ENCODE measurements around the gene ZDHHC9. TPM values are rescaled to one million over a fixed set of nuclear protein-coding genes. Genes with fewer than 3 reads are reported as not detected.

ZDHHC9 gene
- total RNA-seq, 1 donor from 2014 or later = 64.0 TPM

DNA sequence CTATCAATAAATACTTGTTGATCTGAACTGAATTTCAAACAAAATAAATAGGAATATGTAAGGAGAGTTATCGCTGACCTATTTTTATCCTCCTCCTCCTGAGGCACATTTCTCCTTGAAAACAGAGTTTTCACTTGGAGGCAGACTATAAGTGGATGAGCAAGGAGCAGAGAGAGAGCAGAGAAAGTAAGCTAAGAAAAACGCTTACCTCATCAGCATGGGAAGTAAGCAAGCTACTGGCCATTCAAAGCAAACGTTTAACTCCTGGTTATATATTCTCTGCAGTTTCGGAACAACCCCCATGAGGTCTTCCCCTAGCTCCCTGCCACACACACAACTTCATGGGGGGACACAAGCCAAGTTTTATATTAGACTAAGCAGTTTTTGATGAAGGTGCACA, 13.2 kb downstream of the ZDHHC9 start:
- no peak overlapping the region for H3K9ac ChIP-seq (ENCODE audit: low read length)
- peaks cover 2% of the 10 kb centered on the region for H3K4me1 ChIP-seq (ENCODE audit: insufficient read depth, low read length)
- peaks cover 11% of the 10 kb centered on the region for H3K79me2 ChIP-seq (ENCODE audit: insufficient read depth, low read length)
- Mint-ChIP-seq H3K27me3 (ENCODE audit: low read depth, unreplicated experiment) (no peaks in the 10 kb centered on the region), H3K4me1 (ENCODE audit: low read depth, unreplicated experiment) (peaks cover 25% of the 10 kb centered on the region), H3K27ac (ENCODE audit: unreplicated experiment) (no peak overlapping the region), H3K4me3 (ENCODE audit: unreplicated experiment) (no peak overlapping the region), H3K9me3 (ENCODE audit: unreplicated experiment) (no peaks in the 10 kb centered on the region), H3K36me3 (ENCODE audit: low read depth, unreplicated experiment) (peaks cover 9% of the 10 kb centered on the region)
- H3K4me2 ChIP-seq (ENCODE audit: low read length) = no peak overlapping the region
- DNase-seq (ENCODE audit: low read depth) (no peak), FAIRE-seq (peak; percentile 76)
- H3K27ac ChIP-seq (ENCODE audit: low read depth, low read length) = no peak overlapping the region
- no peak overlapping the region for H3K4me3 ChIP-seq (ENCODE audit: insufficient read depth, low read depth, low read length)
- H4K20me1 ChIP-seq (ENCODE audit: insufficient read depth, low read length) = peaks cover 49% of the 10 kb centered on the region
- no peaks in the 10 kb centered on the region for H3K9me3 ChIP-seq (ENCODE audit: insufficient read depth, low read depth, low read length)
- no peaks in the 10 kb centered on the region for H3K27me3 ChIP-seq (ENCODE audit: insufficient read depth, low read length)
- no peak for TF ChIP-seq EZH2 (IDR thresholded peaks at IDR 0.05; ENCODE audit: insufficient read depth, low read length)
- TF ChIP-seq, protein P1, sequence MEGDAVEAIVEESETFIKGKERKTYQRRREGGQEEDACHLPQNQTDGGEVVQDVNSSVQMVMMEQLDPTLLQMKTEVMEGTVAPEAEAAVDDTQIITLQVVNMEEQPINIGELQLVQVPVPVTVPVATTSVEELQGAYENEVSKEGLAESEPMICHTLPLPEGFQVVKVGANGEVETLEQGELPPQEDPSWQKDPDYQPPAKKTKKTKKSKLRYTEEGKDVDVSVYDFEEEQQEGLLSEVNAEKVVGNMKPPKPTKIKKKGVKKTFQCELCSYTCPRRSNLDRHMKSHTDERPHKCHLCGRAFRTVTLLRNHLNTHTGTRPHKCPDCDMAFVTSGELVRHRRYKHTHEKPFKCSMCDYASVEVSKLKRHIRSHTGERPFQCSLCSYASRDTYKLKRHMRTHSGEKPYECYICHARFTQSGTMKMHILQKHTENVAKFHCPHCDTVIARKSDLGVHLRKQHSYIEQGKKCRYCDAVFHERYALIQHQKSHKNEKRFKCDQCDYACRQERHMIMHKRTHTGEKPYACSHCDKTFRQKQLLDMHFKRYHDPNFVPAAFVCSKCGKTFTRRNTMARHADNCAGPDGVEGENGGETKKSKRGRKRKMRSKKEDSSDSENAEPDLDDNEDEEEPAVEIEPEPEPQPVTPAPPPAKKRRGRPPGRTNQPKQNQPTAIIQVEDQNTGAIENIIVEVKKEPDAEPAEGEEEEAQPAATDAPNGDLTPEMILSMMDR (IDR thresholded peaks at IDR 0.05; ENCODE audit: insufficient read depth, low read depth, low read length) = no peak
- no peak overlapping the region for H2AFZ ChIP-seq (ENCODE audit: low read depth, low read length)
- no peaks in the 10 kb centered on the region for H3K36me3 ChIP-seq (ENCODE audit: insufficient read depth, low read length)

DNA sequence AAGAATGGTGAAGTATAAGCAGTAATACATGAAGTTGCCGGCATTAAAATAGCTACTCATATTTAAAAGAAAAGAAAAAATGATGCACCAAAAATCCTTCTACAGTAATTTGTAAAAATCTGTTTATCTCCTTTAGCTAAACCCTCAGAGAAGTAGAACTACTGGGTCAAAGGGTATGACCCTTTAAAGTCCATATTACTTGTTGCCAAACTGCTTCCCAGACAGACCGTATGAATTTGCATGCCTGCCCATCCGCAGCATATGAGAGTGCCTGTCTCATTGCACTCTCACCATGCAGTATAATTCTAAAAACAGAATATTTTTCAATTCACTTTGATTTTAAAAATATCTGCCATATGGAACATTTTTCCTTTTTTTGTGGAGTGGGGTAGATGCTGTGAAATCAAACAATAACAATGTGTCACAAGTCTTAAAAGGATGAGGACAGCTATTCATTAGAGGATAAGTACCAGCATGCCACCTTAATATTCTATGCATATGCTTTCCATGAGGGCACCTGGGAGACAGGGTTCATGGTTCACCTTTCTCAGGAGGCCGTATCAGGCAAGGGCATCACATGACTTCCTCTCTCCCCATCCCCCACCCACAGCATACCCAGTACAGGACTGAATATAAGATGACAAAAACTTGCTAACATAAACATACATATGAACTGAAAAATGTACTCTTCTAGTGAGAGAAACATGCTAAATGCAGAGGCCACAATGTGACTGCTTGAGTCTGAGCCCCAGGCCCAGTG, 17.8 kb downstream of the ZDHHC9 start:
- no peak overlapping the region for H3K4me3 Mint-ChIP-seq (ENCODE audit: unreplicated experiment)
- Histone ChIP-seq H3K36me3 (ENCODE audit: insufficient read depth, low read length) (no peaks in the 10 kb centered on the region), H2AFZ (ENCODE audit: low read depth, low read length) (no peak overlapping the region), H3K9me3 (ENCODE audit: insufficient read depth, low read depth, low read length) (no peaks in the 10 kb centered on the region), H3K79me2 (ENCODE audit: insufficient read depth, low read length) (peaks cover 8% of the 10 kb centered on the region), H3K4me2 (ENCODE audit: low read length) (no peak overlapping the region), H3K27me3 (ENCODE audit: insufficient read depth, low read length) (no peaks in the 10 kb centered on the region), H4K20me1 (ENCODE audit: insufficient read depth, low read length) (peaks cover 24% of the 10 kb centered on the region), H3K4me3 (ENCODE audit: insufficient read depth, low read depth, low read length) (no peak overlapping the region), H3K9ac (ENCODE audit: low read length) (no peak overlapping the region), H3K4me1 (ENCODE audit: insufficient read depth, low read length) (no peaks in the 10 kb centered on the region), H3K27ac (ENCODE audit: low read depth, low read length) (no peak overlapping the region)
- no peaks in the 10 kb centered on the region for H3K27me3 Mint-ChIP-seq (ENCODE audit: low read depth, unreplicated experiment)
- FAIRE-seq = no peak
- DNase-seq (ENCODE audit: low read depth) = no peak
- no peak overlapping the region for H3K27ac Mint-ChIP-seq (ENCODE audit: unreplicated experiment)
- TF ChIP-seq EZH2 (IDR thresholded peaks at IDR 0.05; ENCODE audit: insufficient read depth, low read length) = no peak
- TF ChIP-seq, protein P1 (IDR thresholded peaks at IDR 0.05; ENCODE audit: insufficient read depth, low read depth, low read length) = no peak
- H3K4me1 Mint-ChIP-seq (ENCODE audit: low read depth, unreplicated experiment) = peaks cover 8% of the 10 kb centered on the region
- H3K36me3 Mint-ChIP-seq (ENCODE audit: low read depth, unreplicated experiment) = peaks cover 9% of the 10 kb centered on the region
- no peaks in the 10 kb centered on the region for H3K9me3 Mint-ChIP-seq (ENCODE audit: unreplicated experiment)

DNA sequence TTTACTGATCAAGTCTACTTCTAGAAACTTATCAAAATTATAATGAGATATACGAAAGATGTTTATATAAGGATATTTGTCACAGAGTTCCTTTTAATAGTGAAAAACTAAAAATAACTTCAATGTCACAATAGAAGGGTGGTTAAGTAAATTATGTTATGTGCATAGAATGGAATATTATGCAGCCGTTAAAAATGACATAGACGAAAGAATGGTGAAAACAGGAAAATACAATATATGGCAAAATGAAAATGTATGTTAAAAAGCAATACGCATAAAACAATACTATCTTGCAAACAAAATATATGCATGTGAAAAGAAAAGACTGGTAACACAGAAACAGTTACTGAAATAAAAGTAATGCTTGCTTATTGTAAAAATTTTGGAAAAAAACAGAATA, 19.1 kb downstream of the ZDHHC9 start:
- no peak overlapping the region for H3K27ac ChIP-seq (ENCODE audit: low read depth, low read length)
- no peak overlapping the region for H3K9ac ChIP-seq (ENCODE audit: low read length)
- H3K27ac Mint-ChIP-seq (ENCODE audit: unreplicated experiment) = no peak overlapping the region
- no peaks in the 10 kb centered on the region for H3K9me3 Mint-ChIP-seq (ENCODE audit: unreplicated experiment)
- H3K36me3 Mint-ChIP-seq (ENCODE audit: low read depth, unreplicated experiment) = peaks cover 4% of the 10 kb centered on the region
- no peaks in the 10 kb centered on the region for H3K9me3 ChIP-seq (ENCODE audit: insufficient read depth, low read depth, low read length)
- no peaks in the 10 kb centered on the region for H3K36me3 ChIP-seq (ENCODE audit: insufficient read depth, low read length)
- no peaks in the 10 kb centered on the region for H3K27me3 Mint-ChIP-seq (ENCODE audit: low read depth, unreplicated experiment)
- no peak overlapping the region for H3K4me2 ChIP-seq (ENCODE audit: low read length)
- TF ChIP-seq, protein P1 (IDR thresholded peaks at IDR 0.05; ENCODE audit: insufficient read depth, low read depth, low read length) = no peak
- TF ChIP-seq EZH2 (IDR thresholded peaks at IDR 0.05; ENCODE audit: insufficient read depth, low read length) = no peak
- H3K27me3 ChIP-seq (ENCODE audit: insufficient read depth, low read length) = no peaks in the 10 kb centered on the region
- DNase-seq (ENCODE audit: low read depth) (no peak), FAIRE-seq (peak; percentile 13)
- H3K4me3 ChIP-seq (ENCODE audit: insufficient read depth, low read depth, low read length) = no peak overlapping the region
- no peak overlapping the region for H2AFZ ChIP-seq (ENCODE audit: low read depth, low read length)
- no peaks in the 10 kb centered on the region for H3K4me1 Mint-ChIP-seq (ENCODE audit: low read depth, unreplicated experiment)
- peaks cover 2% of the 10 kb centered on the region for H3K79me2 ChIP-seq (ENCODE audit: insufficient read depth, low read length)
- H4K20me1 ChIP-seq (ENCODE audit: insufficient read depth, low read length) = peaks cover 13% of the 10 kb centered on the region
- H3K4me1 ChIP-seq (ENCODE audit: insufficient read depth, low read length) = no peaks in the 10 kb centered on the region
- no peak overlapping the region for H3K4me3 Mint-ChIP-seq (ENCODE audit: unreplicated experiment)

Measured in astrocyte (in vitro differentiated cells and primary cell).